ENCODE results near the gene UVSSA. TPM values are rescaled to one million over a fixed set of nuclear protein-coding genes. Genes with fewer than 3 reads are reported as not detected.

Gene UVSSA
- total and polyA plus RNA-seq, 9 donors = 3.8 to 24.7 (median 15.6) TPM

GRCh38 chr4:1354983-1355275 is 7.9 kb downstream of the UVSSA start:
- Histone ChIP-seq H3K27me3 (no peaks in the 10 kb centered on the region), H3K9me3 (no peaks in the 10 kb centered on the region), H3K36me3 (no peaks in the 10 kb centered on the region), H3K27ac (no peak overlapping the region), H3K4me1 (ENCODE audit: insufficient read depth) (no peaks in the 10 kb centered on the region), H3K4me3 (no peak overlapping the region)
- TF ChIP-seq CTCF (IDR thresholded peaks at IDR 0.05) = no peak
- TF ChIP-seq EP300 (IDR thresholded peaks at IDR 0.05) = no peak
- TF ChIP-seq POLR2A (IDR thresholded peaks at IDR 0.05) = no peak
- intact Hi-C loops (cut with DNase I) = loop anchor here (5.0 to 10.0 kb wide), 8 partner anchors 188 to 372 kb away; no protein-coding TSS in a partner anchor
- WGBS, 3 donors = 88 to 95% (median 91%) methylated on average over 18 of the region's 18 CpGs
- DNase-seq = no peak

GRCh38 chr4:1355378-1355777 is 8.4 kb downstream of the UVSSA start:
- no peaks in the 10 kb centered on the region for H3K27me3 ChIP-seq
- peaks cover 2% of the 10 kb centered on the region for H3K4me1 ChIP-seq (ENCODE audit: insufficient read depth)
- no peak overlapping the region for H3K4me3 ChIP-seq
- intact Hi-C loops (cut with DNase I) = loop anchor here in 3 of 4 donors (5.0 to 10.0 kb wide), 6 partner anchors 191 to 372 kb away; no protein-coding TSS in a partner anchor
- H3K9me3 ChIP-seq = no peaks in the 10 kb centered on the region
- WGBS, 3 donors = 88 to 92% (median 89%) methylated on average over 13 to 14 of the region's 14 CpGs
- no peak overlapping the region for H3K27ac ChIP-seq
- no peaks in the 10 kb centered on the region for H3K36me3 ChIP-seq
- DNase-seq = no peak
- no peak for TF ChIP-seq POLR2A (IDR thresholded peaks at IDR 0.05)
- no peak for TF ChIP-seq EP300 (IDR thresholded peaks at IDR 0.05)
- no peak for TF ChIP-seq CTCF (IDR thresholded peaks at IDR 0.05)

- no peak for TF ChIP-seq POLR2A (IDR thresholded peaks at IDR 0.05)
- no peak for TF ChIP-seq EP300 (IDR thresholded peaks at IDR 0.05)
- peak; percentile 58 to 59 (median 59) for TF ChIP-seq CTCF (IDR thresholded peaks at IDR 0.05)
- no peaks in the 10 kb centered on the region for H3K9me3 ChIP-seq
- H3K36me3 ChIP-seq = no peaks in the 10 kb centered on the region
- 37 to 46% (median 38%) methylated on average over 28 of the region's 28 CpGs for WGBS, 3 donors
- intact Hi-C loops (cut with DNase I) = loop anchor here in 3 of 4 donors (2.0 to 10.0 kb wide), 7 partner anchors 192 to 371 kb away; no protein-coding TSS in a partner anchor
- H3K4me3 ChIP-seq = no peak overlapping the region
- peaks cover 9% of the 10 kb centered on the region for H3K4me1 ChIP-seq (ENCODE audit: insufficient read depth)
- H3K27me3 ChIP-seq = no peaks in the 10 kb centered on the region
- no peak overlapping the region for H3K27ac ChIP-seq
- DNase-seq = peak; percentile 42 to 81 (median 67)
These were observed 9.4 kb downstream of the UVSSA start for GRCh38 chr4:1356181-1356998.

- Histone ChIP-seq H3K4me1 (ENCODE audit: insufficient read depth) (peaks cover 9% of the 10 kb centered on the region), H3K27ac (no peak overlapping the region), H3K36me3 (no peaks in the 10 kb centered on the region), H3K4me3 (no peak overlapping the region), H3K27me3 (no peaks in the 10 kb centered on the region), H3K9me3 (no peaks in the 10 kb centered on the region)
- no peak for TF ChIP-seq EP300 (IDR thresholded peaks at IDR 0.05)
- no peak for TF ChIP-seq CTCF (IDR thresholded peaks at IDR 0.05)
- TF ChIP-seq POLR2A (IDR thresholded peaks at IDR 0.05) = no peak
- no peak for DNase-seq
- WGBS, 3 donors = 94 to 95% (median 94%) methylated on average over 22 to 27 of the region's 27 CpGs
- intact Hi-C loops (cut with DNase I) = loop anchor here in 3 of 4 donors (2.0 to 10.0 kb wide), 7 partner anchors 193 to 370 kb away; no protein-coding TSS in a partner anchor
These were observed 10.6 kb downstream of the UVSSA start for GRCh38 chr4:1357356-1358248.

All from ovary (tissue), 9 donors.